ENCODE measurements around the gene HAVCR1. TPM values are rescaled to one million over a fixed set of nuclear protein-coding genes. Genes with fewer than 3 reads are reported as not detected.
"Not testable (repeated sequence)": the region's sequence is repeated elsewhere in the genome, so short reads cannot be mapped to it uniquely, and the experiment has no call there.

The HAVCR1 gene
- total RNA-seq, 1 experiment from 2014 or later = not detected

GRCh38 chr5:157027663-157028062 lies 31.3 kb downstream of the HAVCR1 start:
- H3K79me2 ChIP-seq (ENCODE audit: insufficient read depth, low read length); H2AFZ ChIP-seq (ENCODE audit: low read depth, low read length, poor library complexity, severe bottlenecking); CTCF ChIA-PET; H4K20me1 ChIP-seq (ENCODE audit: insufficient read depth); ATAC-seq; DNase-seq (ENCODE audit: low read depth, low spot score); H3K4me1 ChIP-seq (ENCODE audit: control insufficient read depth in 1 of 2, insufficient read depth in 2 of 2, low read length in 2 of 2); H3K9me3 ChIP-seq (ENCODE audit: control insufficient read depth in 1 of 2, insufficient read depth in 1 of 2, low read depth in 1 of 2, low read length in 2 of 2); H3K4me2 ChIP-seq (ENCODE audit: low read length); POLR2A ChIA-PET; H3K27ac ChIP-seq (ENCODE audit: low read depth, low read length); intact Hi-C loops (cut with micrococcal nuclease); BruUV-seq (replicated peaks); H3K4me3 ChIP-seq (replicated peaks in 1 of 2; ENCODE audit: low read depth in 1 of 2, low read length in 2 of 2); H3K9ac ChIP-seq (ENCODE audit: low read length); H3K9me2 ChIP-seq (ENCODE audit: insufficient read depth); RAD21 ChIA-PET (ENCODE audit: low non-redundant PET in 1 of 2, low total read pairs in 2 of 2, uncharacterized antibody in 2 of 2, unreplicated experiment in 2 of 2); H3K36me3 ChIP-seq (ENCODE audit: control insufficient read depth in 1 of 2, insufficient read depth in 2 of 2, low read length in 2 of 2): not testable (repeated sequence)
- peaks cover 24% of the 10 kb centered on the region for H3K27me3 ChIP-seq (ENCODE audit: insufficient read depth, low read length)

- CTCF ChIA-PET = no interaction called here
Observed at GRCh38 chr5:157026789-157027424, 32.0 kb downstream of the HAVCR1 start.

More at GRCh38 chr5:157026789-157027424, 32.0 kb downstream of the HAVCR1 start:
- Histone ChIP-seq H3K9me3 (ENCODE audit: control insufficient read depth in 1 of 2, insufficient read depth in 1 of 2, low read depth in 1 of 2, low read length in 2 of 2) (no peaks in the 10 kb centered on the region), H3K36me3 (ENCODE audit: control insufficient read depth in 1 of 2, insufficient read depth in 2 of 2, low read length in 2 of 2) (no peaks in the 10 kb centered on the region), H3K4me3 (replicated peaks in 1 of 2; ENCODE audit: low read depth in 1 of 2, low read length in 2 of 2) (no peak overlapping the region), H3K4me1 (ENCODE audit: control insufficient read depth in 1 of 2, insufficient read depth in 2 of 2, low read length in 2 of 2) (no peaks in the 10 kb centered on the region), H3K27ac (ENCODE audit: low read depth, low read length) (no peak overlapping the region), H3K27me3 (ENCODE audit: insufficient read depth, low read length) (peaks cover 24% of the 10 kb centered on the region), H3K4me2 (ENCODE audit: low read length) (no peak overlapping the region), H4K20me1 (ENCODE audit: insufficient read depth) (no peaks in the 10 kb centered on the region), H3K9ac (ENCODE audit: low read length) (no peak overlapping the region), H3K79me2 (ENCODE audit: insufficient read depth, low read length) (no peaks in the 10 kb centered on the region), H2AFZ (ENCODE audit: low read depth, low read length, poor library complexity, severe bottlenecking) (no peak overlapping the region), H3K9me2 (ENCODE audit: insufficient read depth) (no peaks in the 10 kb centered on the region)
- TF ChIP-seq, protein P1, sequence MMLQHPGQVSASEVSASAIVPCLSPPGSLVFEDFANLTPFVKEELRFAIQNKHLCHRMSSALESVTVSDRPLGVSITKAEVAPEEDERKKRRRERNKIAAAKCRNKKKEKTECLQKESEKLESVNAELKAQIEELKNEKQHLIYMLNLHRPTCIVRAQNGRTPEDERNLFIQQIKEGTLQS (IDR thresholded peaks at IDR 0.05) = no peak
- peak; percentile 69 to 77 (median 72) for TF ChIP-seq CTCF (IDR thresholded peaks at IDR 0.05 in 2 of 3, conservative IDR thresholded peaks at IDR 0.05 in 1 of 3; ENCODE audit: borderline replicate concordance in 1 of 3, insufficient read depth in 1 of 3, low read depth in 2 of 3, low read length in 2 of 3)
- TF ChIP-seq RAD21 (IDR thresholded peaks at IDR 0.05; ENCODE audit: low read depth) = peak; percentile 67
- intact Hi-C loops (cut with micrococcal nuclease) = no loop called here
- peak; percentile 37 for DNase-seq (ENCODE audit: low read depth, low spot score)
- ATAC-seq = peak; percentile 94
- RAD21 ChIA-PET (ENCODE audit: low non-redundant PET in 1 of 2, low total read pairs in 2 of 2, uncharacterized antibody in 2 of 2, unreplicated experiment in 2 of 2) = no interaction called here
- POLR2A ChIA-PET = no interaction called here
- BruUV-seq (replicated peaks) = no TSS peak
